Endothelial cell of umbilical vein (primary cell): Measurements from ENCODE around the gene SCLY. TPM values are rescaled to one million over a fixed set of nuclear protein-coding genes. Genes with fewer than 3 reads are reported as not detected.

ENCODE experiments used
- BruUV-seq: library from RNA; stranded (reverse); fragments of 400-500 nt; replicated peaks from 2 replicates; lab custom pipeline; 2021; lab: Mats Ljungman, UMichigan
- CTCF ChIA-PET: fragments of 300-600, 350-600 bp; sonication (Branson Sonifier 250); formaldehyde crosslinking; loops from one replicate; lab custom pipeline; 2021; ENCODE audit warnings: antibody characterized with exemption, inconsistent platforms; lab: Charles Lee
- POLR2A ChIA-PET: fragments of 300-600, 350-600 bp; sonication (Branson Sonifier 250); formaldehyde crosslinking; loops from one replicate; lab custom pipeline; 2021; ENCODE audit warnings: antibody characterized with exemption, inconsistent platforms; lab: Charles Lee
- DNase-seq: peaks from one replicate; pipeline ENCODE4 v3.0.0-alpha.2; 2011; ENCODE audit warnings: low read depth, low spot score
- FAIRE-seq: peaks from 2 replicates; lab custom pipeline; 2011; peaks lifted over from hg19 to GRCh38; lab: Jason Lieb, UNC
- H2AFZ ChIP-seq: 2 replicates; pipeline ENCODE4 v1.6.0; 2012; ENCODE audit warnings: low read depth, low read length, control low read depth, inconsistent platforms
- H3K27ac ChIP-seq: 2 replicates; pipeline ENCODE4 v1.5.1; 2011; ENCODE audit warnings: low read depth, mild to moderate bottlenecking, control low read depth, low read length, moderate library complexity; ENCODE audit not compliant: insufficient read depth
- H3K27me3 ChIP-seq, 2 experiments: 2 replicates each; pipeline versions ENCODE4 v1.6.0 to v1.6.1; 2011; ENCODE audit warnings: low read length in 2 of 2, mixed read lengths in 1 of 2; ENCODE audit not compliant: control insufficient read depth in 2 of 2, insufficient read depth in 2 of 2
- H3K36me3 ChIP-seq, 2 experiments: 2 replicates in 1 of 2; 3 replicates in 1 of 2; pipeline ENCODE4 v1.5.1; 2011; ENCODE audit warnings: low read length in 2 of 2, mild to moderate bottlenecking in 1 of 2, moderate library complexity in 1 of 2; ENCODE audit not compliant: control insufficient read depth in 2 of 2, insufficient read depth in 2 of 2; ENCODE audit errors: extremely low read depth in 1 of 2
- H3K4me1 ChIP-seq: 3 replicates; pipeline ENCODE4 v1.5.1; 2011; ENCODE audit warnings: mild to moderate bottlenecking, low read length; ENCODE audit not compliant: control insufficient read depth, insufficient read depth; ENCODE audit errors: extremely low read depth
- H3K4me2 ChIP-seq: 2 replicates; pipeline ENCODE4 v1.6.1; 2011; ENCODE audit warnings: low read length, control low read depth, mixed read lengths; ENCODE audit not compliant: insufficient read depth
- H3K4me3 ChIP-seq, 3 experiments: fragments of 200-600 bp in 1 of 3; sonication (generic), shearing (Covaris generic) in 1 of 3; replicated peaks in 1 of 3; 2 replicates each; pipeline ENCODE4 v1.5.1; 2011 to 2016; ENCODE audit warnings: control low read depth in 3 of 3, low read length in 3 of 3, mild to moderate bottlenecking in 2 of 3, inconsistent platforms in 1 of 3, low read depth in 1 of 3, moderate library complexity in 1 of 3; ENCODE audit not compliant: insufficient read depth in 1 of 3
- H3K79me2 ChIP-seq: 2 replicates; pipeline ENCODE4 v1.6.0; 2012; ENCODE audit warnings: low read length, inconsistent platforms; ENCODE audit not compliant: control insufficient read depth, insufficient read depth
- H3K9ac ChIP-seq: replicated peaks from 2 replicates; pipeline ENCODE3; 2011; ENCODE audit warnings: low read length, control low read depth; ENCODE audit not compliant: insufficient read depth; ENCODE audit errors: extremely low read depth
- H3K9me1 ChIP-seq: replicated peaks from 3 replicates; pipeline ENCODE4 v1.6.0; 2011; ENCODE audit warnings: mild to moderate bottlenecking, low read length; ENCODE audit not compliant: control insufficient read depth, insufficient read depth; ENCODE audit errors: extremely low read depth
- H3K9me3 ChIP-seq: replicated peaks from 2 replicates; pipeline ENCODE4 v1.5.1; 2012; ENCODE audit warnings: low read length, inconsistent platforms; ENCODE audit not compliant: control insufficient read depth, insufficient read depth
- H4K20me1 ChIP-seq: replicated peaks from 2 replicates; pipeline ENCODE3; 2011; ENCODE audit warnings: mild to moderate bottlenecking, low read length; ENCODE audit not compliant: control insufficient read depth, insufficient read depth; ENCODE audit errors: extremely low read depth
- CTCF ChIP-seq, 2 donors: IDR thresholded peaks; 1 replicate in 1 of 2; 2 replicates in 1 of 2; pipeline ENCODE4 v1.5.1; 2011; ENCODE audit warnings: low read length in 2 of 2, mild to moderate bottlenecking in 2 of 2, moderate library complexity in 2 of 2, control low read depth in 1 of 2, inconsistent platforms in 1 of 2, low read depth in 1 of 2; ENCODE audit not compliant: insufficient read depth in 1 of 2; ENCODE audit errors: extremely low read depth in 1 of 2
- EZH2 ChIP-seq: IDR thresholded peaks from 2 replicates; pipeline ENCODE4 v1.6.1; 2012; ENCODE audit warnings: borderline replicate concordance, low read depth, mild to moderate bottlenecking, moderate library complexity, low read length, inconsistent platforms; ENCODE audit not compliant: severe bottlenecking
- FOS ChIP-seq: IDR thresholded peaks from 2 replicates; pipeline ENCODE4 v1.6.1; 2011; ENCODE audit warnings: mild to moderate bottlenecking, low read length, moderate library complexity, borderline replicate concordance; ENCODE audit not compliant: insufficient read depth
- GATA2 ChIP-seq: IDR thresholded peaks from 2 replicates; pipeline ENCODE4 v1.7.0; 2011; ENCODE audit warnings: low read depth, mild to moderate bottlenecking, moderate library complexity, mixed read lengths, low read length; ENCODE audit not compliant: insufficient read length, insufficient read depth
- JUN ChIP-seq: IDR thresholded peaks from 2 replicates; pipeline ENCODE4 v1.6.1; 2011; ENCODE audit warnings: borderline replicate concordance, low read depth; ENCODE audit not compliant: insufficient read length, insufficient read depth
- MAX ChIP-seq: IDR thresholded peaks from 2 replicates; pipeline ENCODE4 v1.6.1; 2011; ENCODE audit not compliant: insufficient read depth, insufficient read length
- MYC ChIP-seq: IDR thresholded peaks from one replicate; pipeline ENCODE4 v1.6.1; 2011; ENCODE audit warnings: mild to moderate bottlenecking, low read depth, low read length
- POLR2A ChIP-seq: IDR thresholded peaks from 2 replicates; pipeline ENCODE4 v1.6.1; 2012; ENCODE audit warnings: low read depth, mild to moderate bottlenecking, control low read depth, low read length
- POLR2AphosphoS5 ChIP-seq: IDR thresholded peaks from 2 replicates; pipeline ENCODE4 v1.6.1; 2012; ENCODE audit warnings: low read depth, mild to moderate bottlenecking, control low read depth, low read length, moderate library complexity; ENCODE audit not compliant: insufficient read depth
- dilution Hi-C: fragments of 300-500 bp; cut with MboI; formaldehyde crosslinking; loops from one replicate; pipeline ENCODE4 v1.15.0; 2019; ENCODE audit warnings: low sequenced_read_pairs; ENCODE audit not compliant: extremely low pct_ligation_motif_present
- intact Hi-C: fragments of 100-400 bp; cut with micrococcal nuclease; formaldehyde crosslinking; loops from one replicate; pipeline ENCODE4 v1.10.0; 2022
- polyA plus RNA-seq, 4 experiments: library from polyadenylated mRNA; depleted of rRNA in 3 of 4; stranded (reverse) in 3 of 4; unstranded in 1 of 4; fragments of >200 nt; gene quantifications; 2 replicates each; pipeline versions ENCODE4 v1.2.1 to v1.2.3, GENCODE V29; 2011 to 2012; ENCODE audit warnings: missing spikeins in 1 of 4
- total RNA-seq: library from RNA; stranded (reverse); gene quantifications from 2 replicates; pipeline ENCODE4 v1.2.3, GENCODE V29; 2021

The SCLY gene
- total and polyA plus RNA-seq, 2 donors (not counting 3 experiments of a cell fraction or from before 2014, with no cell fraction given): 22.6 to 32.7 TPM

- no peak overlapping the region for H3K9ac ChIP-seq
- H3K4me3 ChIP-seq: no peak overlapping the region
- H4K20me1 ChIP-seq: no peaks in the 10 kb centered on the region
- TF ChIP-seq FOS (no peak), EZH2 (no peak), GATA2 (no peak), POLR2A (peak; percentile 16)
- POLR2A ChIA-PET: no interaction called here
- no peak overlapping the region for H3K27ac ChIP-seq
- H3K9me3 ChIP-seq: no peaks in the 10 kb centered on the region
- no peaks in the 10 kb centered on the region for H3K27me3 ChIP-seq
- H2AFZ ChIP-seq: no peak overlapping the region
- H3K79me2 ChIP-seq: no peaks in the 10 kb centered on the region
- dilution Hi-C loops (no loop called here), intact Hi-C loops (loop anchor here (1.0 kb wide), 1 partner anchor 38 kb away; no protein-coding TSS in a partner anchor)
- no peaks in the 10 kb centered on the region for H3K9me1 ChIP-seq
- DNase-seq (peak; percentile 79), FAIRE-seq (peak; percentile 42)
- no peak overlapping the region for H3K4me2 ChIP-seq
- BruUV-seq: no TSS peak
- CTCF ChIA-PET: interaction anchor here (1.1 to 2.2 kb wide), 3 partner anchors 11 to 175 kb away, joined by 5 to 6 read pairs (median 5); no protein-coding TSS in a partner anchor
- H3K4me1 ChIP-seq: no peaks in the 10 kb centered on the region
- H3K36me3 ChIP-seq: no peaks in the 10 kb centered on the region
These were observed 37.4 kb downstream of the SCLY start for GRCh38 chr2:238097988-238098871.

GRCh38 chr2:238098901-238099713, 38.3 kb downstream of the SCLY start:
- no peak for FAIRE-seq
- ChIA-PET POLR2A (no interaction called here), CTCF (interaction anchor here (1.1 to 2.2 kb wide), 3 partner anchors 10 to 176 kb away, joined by 5 to 6 read pairs (median 5); no protein-coding TSS in a partner anchor)
- Histone ChIP-seq H2AFZ (no peak overlapping the region), H3K27me3 (no peaks in the 10 kb centered on the region), H3K4me3 (no peak overlapping the region), H3K9ac (no peak overlapping the region), H3K9me3 (no peaks in the 10 kb centered on the region), H3K79me2 (no peaks in the 10 kb centered on the region), H4K20me1 (no peaks in the 10 kb centered on the region), H3K4me2 (no peak overlapping the region), H3K27ac (no peak overlapping the region), H3K4me1 (no peaks in the 10 kb centered on the region), H3K9me1 (no peaks in the 10 kb centered on the region), H3K36me3 (no peaks in the 10 kb centered on the region)
- dilution Hi-C loops: no loop called here
- BruUV-seq: TSS peak; percentile 57
- TF ChIP-seq JUN: no peak
- TF ChIP-seq CTCF (IDR thresholded peaks at IDR 0.05; ENCODE audit: extremely low read depth in 1 of 2, insufficient read depth in 1 of 2, low read depth in 1 of 2, low read length in 2 of 2): no peak
- no peak for TF ChIP-seq GATA2
- TF ChIP-seq FOS: no peak
- no peak for TF ChIP-seq EZH2
- TF ChIP-seq MAX: no peak
- TF ChIP-seq POLR2AphosphoS5: no peak
- no peak for TF ChIP-seq MYC
- no peak for TF ChIP-seq POLR2A
- intact Hi-C loops: loop anchor here (1.0 kb wide), 1 partner anchor 39 kb away; no protein-coding TSS in a partner anchor
- no peak for DNase-seq
